Tibial nerve (tissue), 3 donors: Measurements from ENCODE around the gene TMPRSS6.

Experiments used
- CTCF ChIP-seq, 5 experiments: fragments of 200-600 bp in 3 of 5; fragments of 450-650 bp in 2 of 5; sonication (generic) in 3 of 5; IDR thresholded peaks; one replicate each; pipeline ENCODE4 v1.5.1; 2016 to 2019; ENCODE audit warnings: antibody characterized with exemption in 5 of 5, mild to moderate bottlenecking in 3 of 5, moderate library complexity in 2 of 5
- POLR2A ChIP-seq, 2 donors: fragments of 450-650 bp; IDR thresholded peaks; one replicate each; pipeline ENCODE4 v1.6.1; 2017; ENCODE audit warnings: antibody characterized with exemption in 2 of 2, mild to moderate bottlenecking in 2 of 2, moderate library complexity in 2 of 2

GRCh38 chr22:37109242-37109917 is at the start of gene TMPRSS6:
- no peak for TF ChIP-seq CTCF (IDR thresholded peaks at IDR 0.05)
- no peak for TF ChIP-seq POLR2A (IDR thresholded peaks at IDR 0.05)
